HepG2 (cell line): Measurements from ENCODE around the gene NEGR1. TPM values are rescaled to one million over a fixed set of nuclear protein-coding genes. Genes with fewer than 3 reads are reported as not detected.

Experiments used
- ATAC-seq: fragments of 200-7000 bp; cut with Tn5 transposase; 3 replicates; pipeline ENCODE4 v1.9.1; 2020; ENCODE audit warnings: mild to moderate bottlenecking, moderate library complexity
- BruUV-seq: library from RNA; stranded (reverse); fragments of 400-500 nt; replicated peaks from 2 replicates; lab custom pipeline; 2021; lab: Mats Ljungman, UMichigan
- CTCF ChIA-PET: fragments of 300-600 bp; formaldehyde crosslinking; extraction: SDS; loops from one replicate; lab custom pipeline; 2021; ENCODE audit warnings: low total read pairs, inconsistent platforms, low intra/inter-chr PET ratio; lab: Yijun Ruan, JAX
- POLR2A ChIA-PET: fragments of 350-600 bp; sonication (Branson Sonifier 250); formaldehyde crosslinking; loops from one replicate; lab custom pipeline; 2020; ENCODE audit warnings: antibody characterized with exemption, inconsistent platforms; lab: Yijun Ruan, JAX
- DNase-seq: peaks from one replicate; pipeline ENCODE4 v3.0.0-alpha.2; 2015; ENCODE audit warnings: low spot score
- FAIRE-seq: peaks from 3 replicates; lab custom pipeline; 2011; peaks lifted over from hg19 to GRCh38; lab: Jason Lieb, UNC
- H2AFZ ChIP-seq: one replicate; pipeline ENCODE4 v1.6.1; 2011; ENCODE audit warnings: low read length, inconsistent platforms
- H3K27ac ChIP-seq: fragments of 300-600 bp; 3 replicates; pipeline ENCODE4 v1.8.0; 2011; ENCODE audit warnings: mixed run types, mild to moderate bottlenecking, mixed read lengths, low read length, inconsistent platforms; ENCODE audit not compliant: insufficient read depth; ENCODE audit errors: extremely low read length
- H3K27me3 ChIP-seq, 2 experiments: fragments of 200-600 bp in 1 of 2; 2 replicates in 1 of 2; 3 replicates in 1 of 2; pipeline versions ENCODE4 v1.6.0 to v1.8.0; 2011; ENCODE audit warnings: low read length in 2 of 2, mild to moderate bottlenecking in 2 of 2, moderate library complexity in 2 of 2, inconsistent platforms in 1 of 2; ENCODE audit not compliant: insufficient read depth in 2 of 2, control insufficient read depth in 1 of 2
- H3K36me3 ChIP-seq, 2 experiments: fragments of 200-600 bp in 1 of 2; replicated peaks in 1 of 2; 2 replicates in 1 of 2; 3 replicates in 1 of 2; pipeline versions ENCODE4 v1.5.1 to v1.8.0; 2011; ENCODE audit warnings: low read length in 2 of 2, inconsistent platforms in 1 of 2; ENCODE audit not compliant: insufficient read depth in 2 of 2, control insufficient read depth in 1 of 2
- H3K4me1 ChIP-seq: 2 replicates; pipeline ENCODE4 v1.5.1; 2012; ENCODE audit warnings: low read length, inconsistent platforms; ENCODE audit not compliant: insufficient read depth
- H3K4me2 ChIP-seq: 2 replicates; pipeline ENCODE4 v1.6.0; 2011; ENCODE audit warnings: low read depth, low read length, inconsistent platforms
- H3K4me3 ChIP-seq, 3 experiments: fragments of 200-600 bp in 1 of 3; sonication (generic), shearing (Covaris generic) in 1 of 3; replicated peaks in 1 of 3; 2 replicates each; pipeline ENCODE4 v1.5.1; 2011 to 2016; ENCODE audit warnings: low read length in 3 of 3, inconsistent platforms in 2 of 3, low read depth in 2 of 3, mild to moderate bottlenecking in 2 of 3, control low read depth in 1 of 3, mixed read lengths in 1 of 3; ENCODE audit not compliant: insufficient read depth in 1 of 3
- H3K79me2 ChIP-seq: one replicate; pipeline ENCODE4 v1.6.1; 2011; ENCODE audit warnings: low read length, inconsistent platforms; ENCODE audit not compliant: insufficient read depth
- H3K9ac ChIP-seq: 2 replicates; pipeline ENCODE4 v1.6.0; 2011; ENCODE audit warnings: mild to moderate bottlenecking, low read depth, low read length, inconsistent platforms; ENCODE audit not compliant: insufficient read depth
- H3K9me3 ChIP-seq: 2 replicates; pipeline ENCODE4 v1.5.1; 2012; ENCODE audit warnings: mild to moderate bottlenecking, low read length
- H4K20me1 ChIP-seq: 2 replicates; pipeline ENCODE4 v1.6.0; 2011; ENCODE audit warnings: inconsistent platforms, mild to moderate bottlenecking, low read length, moderate library complexity; ENCODE audit not compliant: insufficient read depth
- AGO2 ChIP-seq: fragments of 200-400 bp; formaldehyde crosslinking; optimal IDR thresholded peaks from 2 replicates; pipeline ENCODE3; 2017; ENCODE audit warnings: mild to moderate bottlenecking, low read depth, low read length, moderate library complexity
- DPF2 ChIP-seq: sonication (generic); formaldehyde crosslinking; IDR thresholded peaks from 2 replicates; pipeline ENCODE4 v1.4.0; 2020; ENCODE audit warnings: mild to moderate bottlenecking, low read depth, missing genetic modification reagents, borderline replicate concordance
- FOSL2 ChIP-seq: sonication (generic); formaldehyde crosslinking; IDR thresholded peaks from 2 replicates; pipeline ENCODE4 v1.4.0; 2020; ENCODE audit warnings: missing genetic modification reagents
- FOXA1 ChIP-seq, 2 experiments: fragments of 450-650 bp in 1 of 2; sonication (generic) in 1 of 2; formaldehyde crosslinking in 1 of 2; IDR thresholded peaks; 2 replicates each; pipeline versions ENCODE4 v1.4.0 to v1.6.1; 2016 to 2020; ENCODE audit warnings: missing genetic modification reagents in 1 of 2
- HMGXB3 ChIP-seq: sonication (generic); formaldehyde crosslinking; IDR thresholded peaks from 2 replicates; pipeline ENCODE4 v1.4.0; 2020; ENCODE audit warnings: missing genetic modification reagents, borderline replicate concordance
- JARID2 ChIP-seq: sonication (generic); formaldehyde crosslinking; IDR thresholded peaks from 2 replicates; pipeline ENCODE4 v1.8.1; 2023; ENCODE audit warnings: missing genetic modification reagents, inconsistent platforms; ENCODE audit not compliant: insufficient replicate concordance
- MAFK ChIP-seq, 2 experiments: IDR thresholded peaks in 1 of 2; conservative IDR thresholded peaks in 1 of 2; 2 replicates each; pipeline ENCODE4 v1.6.1; 2011; ENCODE audit warnings: improper control_type of control experiment in 2 of 2, low read length in 2 of 2
- NR3C1 ChIP-seq: sonication (generic); formaldehyde crosslinking; IDR thresholded peaks from 2 replicates; pipeline ENCODE4 v1.4.0; 2020; ENCODE audit warnings: missing genetic modification reagents
- SMAD3 ChIP-seq: sonication (generic); formaldehyde crosslinking; IDR thresholded peaks from 2 replicates; pipeline ENCODE4 v1.4.0; 2020; ENCODE audit warnings: missing genetic modification reagents
- THAP7 ChIP-seq: sonication (generic); formaldehyde crosslinking; IDR thresholded peaks from 2 replicates; pipeline ENCODE4 v1.8.1; 2023; ENCODE audit warnings: mild to moderate bottlenecking, missing genetic modification reagents
- TP53 ChIP-seq: sonication (generic); formaldehyde crosslinking; conservative IDR thresholded peaks from 2 replicates; pipeline ENCODE4 v1.4.0; 2020; ENCODE audit warnings: missing genetic modification reagents
- TRIM22 ChIP-seq: fragments of 450-650 bp; IDR thresholded peaks from 2 replicates; pipeline ENCODE4 v1.6.1; 2017
- U2AF1 ChIP-seq: fragments of 200-400 bp; formaldehyde crosslinking; optimal IDR thresholded peaks from 2 replicates; pipeline ENCODE3; 2017; ENCODE audit warnings: mild to moderate bottlenecking, low read depth, low read length
- ZNF354B ChIP-seq: sonication (generic); formaldehyde crosslinking; IDR thresholded peaks from 2 replicates; pipeline ENCODE4 v1.8.0; 2022; ENCODE audit warnings: mild to moderate bottlenecking, missing genetic modification reagents
- ZNF367 ChIP-seq: sonication (generic); formaldehyde crosslinking; IDR thresholded peaks from 2 replicates; pipeline ENCODE4 v1.4.0; 2020; ENCODE audit warnings: missing genetic modification reagents, borderline replicate concordance
- ZNF558 ChIP-seq: sonication (generic); formaldehyde crosslinking; IDR thresholded peaks from 2 replicates; pipeline ENCODE4 v1.9.0; 2022; ENCODE audit warnings: mild to moderate bottlenecking, missing genetic modification reagents, borderline replicate concordance
- ZNF639 ChIP-seq: conservative IDR thresholded peaks from 2 replicates; pipeline ENCODE4 v1.6.1; 2018; ENCODE audit warnings: missing genetic modification reagents
- ZNF720 ChIP-seq: sonication (generic); formaldehyde crosslinking; IDR thresholded peaks from 2 replicates; pipeline ENCODE4 v1.4.0; 2020; ENCODE audit warnings: missing genetic modification reagents
- WGBS: methylation state at CpG from one replicate; pipeline ENCODE4 v1.1.6; 2017; ENCODE audit warnings: low lambda C conversion rate; 5-methylcytosine and 5-hydroxymethylcytosine counted together
- in situ Hi-C: cut with HindIII; loops from 2 replicates; pipeline ENCODE4 v1.10.0; 2017; ENCODE audit warnings: low pct_unique_long_range_greater_than_20kb; ENCODE audit not compliant: extremely low pct_ligation_motif_present
- intact Hi-C: fragments of 100-400 bp; cut with micrococcal nuclease; formaldehyde crosslinking; loops from one replicate; pipeline ENCODE4 v1.10.0; 2022; ENCODE audit not compliant: unreplicated experiment
- polyA plus RNA-seq, 8 experiments: library from polyadenylated mRNA; depleted of rRNA in 3 of 8; stranded (reverse) in 7 of 8; unstranded in 1 of 8; fragments of >200 nt; fragmentation: Illumina TruSeq in 4 of 8; extraction: Trizol in 4 of 8; gene quantifications; 2 replicates each; pipeline versions ENCODE4 v1.2.1 to v1.2.3, GENCODE V29; 2011 to 2016; ENCODE audit warnings: low read depth in 4 of 8, missing spikeins in 1 of 8, mixed read lengths in 1 of 8; ENCODE audit not compliant: insufficient read depth in 1 of 8
- total RNA-seq, 5 experiments: library from RNA; depleted of rRNA; stranded (reverse); fragments of >200 nt; fragmentation: Illumina TruSeq; extraction: Trizol; gene quantifications; 2 replicates each; pipeline ENCODE4 v1.2.3, GENCODE V29; 2016; ENCODE audit warnings: low read depth in 1 of 5

Gene NEGR1
- total and polyA plus RNA-seq, 2 of the 13 experiments (the other 11 are each of a cell fraction or from before 2014, with no cell fraction given) = not detected

- TF ChIP-seq TRIM22 (no peak), FOXA1 (IDR thresholded peaks at IDR 0.05) (no peak), FOXA1 (CRISPR knock-in tag; IDR thresholded peaks at IDR 0.05) (no peak), ZNF367 (CRISPR knock-in tag) (no peak), U2AF1 (no peak), JARID2 (CRISPR knock-in tag) (no peak), ZNF354B (CRISPR knock-in tag) (no peak), ZNF558 (CRISPR knock-in tag) (no peak)
Measured at GRCh38 chr1:71859806-71860205, 422.5 kb downstream of the NEGR1 start (continued).

- WGBS = 0% methylated on average over 1 of the region's 1 CpG
- intact Hi-C loops (no loop called here), in situ Hi-C loops (no loop called here)
- Histone ChIP-seq H3K79me2 (no peaks in the 10 kb centered on the region), H2AFZ (no peak overlapping the region), H3K27me3 (no peaks in the 10 kb centered on the region), H3K36me3 (no peaks in the 10 kb centered on the region), H3K4me1 (no peaks in the 10 kb centered on the region), H3K9ac (no peak overlapping the region), H3K4me3 (no peak overlapping the region), H3K4me2 (no peak overlapping the region), H3K27ac (no peak overlapping the region), H3K9me3 (peaks cover 12% of the 10 kb centered on the region), H4K20me1 (no peaks in the 10 kb centered on the region)
- ATAC-seq (no peak), DNase-seq (no peak), FAIRE-seq (no peak)
- ChIA-PET POLR2A (no interaction called here), CTCF (no interaction called here)
- no TSS peak for BruUV-seq
- TF ChIP-seq ZNF639 (CRISPR knock-in tag) = no peak
- TF ChIP-seq THAP7 (CRISPR knock-in tag) = no peak
- TF ChIP-seq NR3C1 (CRISPR knock-in tag) = no peak
- no peak for TF ChIP-seq DPF2
- TF ChIP-seq HMGXB3 (CRISPR knock-in tag) = no peak
- no peak for TF ChIP-seq SMAD3 (CRISPR knock-in tag)
- TF ChIP-seq ZNF720 (CRISPR knock-in tag) = no peak
- no peak for TF ChIP-seq FOSL2 (CRISPR knock-in tag)
- no peak for TF ChIP-seq AGO2
- TF ChIP-seq TP53 (CRISPR knock-in tag) = no peak
- no peak for TF ChIP-seq MAFK (conservative IDR thresholded peaks at IDR 0.05 in 1 of 2, IDR thresholded peaks at IDR 0.05 in 1 of 2; ENCODE audit: low read length in 2 of 2)
Measured at GRCh38 chr1:71857862-71858261, 424.5 kb downstream of the NEGR1 start.
